Type B pancreatic cell (in vitro differentiated cells): ENCODE measurements around the gene TCEANC. TPM values are rescaled to one million over a fixed set of nuclear protein-coding genes. Genes with fewer than 3 reads are reported as not detected.

ENCODE experiments used
- DNase-seq: peaks from one replicate; pipeline ENCODE4 v3.0.0; 2021; ENCODE audit warnings: mixed read lengths; ENCODE audit not compliant: unreplicated experiment; ENCODE audit errors: extremely low spot score
- H3K27ac Mint-ChIP-seq: 2 replicates; pipeline ENCODE4 v1.8.0; 2021; ENCODE audit warnings: mild to moderate bottlenecking, mixed read lengths
- H3K27me3 Mint-ChIP-seq: 2 replicates; pipeline ENCODE4 v1.8.0; 2021; ENCODE audit warnings: mixed read lengths
- H3K36me3 Mint-ChIP-seq: 2 replicates; pipeline ENCODE4 v1.8.0; 2021; ENCODE audit warnings: mixed read lengths
- H3K4me1 Mint-ChIP-seq: one replicate; pipeline ENCODE4 v1.8.0; 2021; ENCODE audit warnings: mixed read lengths; ENCODE audit not compliant: unreplicated experiment
- H3K4me3 Mint-ChIP-seq: 2 replicates; pipeline ENCODE4 v1.8.0; 2021; ENCODE audit warnings: mild to moderate bottlenecking, mixed read lengths
- H3K9me3 Mint-ChIP-seq: 2 replicates; pipeline ENCODE4 v1.8.0; 2021; ENCODE audit warnings: mixed read lengths
- CTCF ChIP-seq: fragments of 200-600 bp; sonication (generic); conservative IDR thresholded peaks from 2 replicates; pipeline ENCODE4 v1.5.0; 2021; ENCODE audit warnings: antibody characterized with exemption, mild to moderate bottlenecking
- total RNA-seq: library from RNA; stranded (reverse); gene quantifications from 2 replicates; pipeline ENCODE4 v1.2.1, GENCODE V29; 2021; ENCODE audit warnings: low replicate concordance

TCEANC gene
- total RNA-seq, 1 donor from 2014 or later, result 4.6 TPM

DNA sequence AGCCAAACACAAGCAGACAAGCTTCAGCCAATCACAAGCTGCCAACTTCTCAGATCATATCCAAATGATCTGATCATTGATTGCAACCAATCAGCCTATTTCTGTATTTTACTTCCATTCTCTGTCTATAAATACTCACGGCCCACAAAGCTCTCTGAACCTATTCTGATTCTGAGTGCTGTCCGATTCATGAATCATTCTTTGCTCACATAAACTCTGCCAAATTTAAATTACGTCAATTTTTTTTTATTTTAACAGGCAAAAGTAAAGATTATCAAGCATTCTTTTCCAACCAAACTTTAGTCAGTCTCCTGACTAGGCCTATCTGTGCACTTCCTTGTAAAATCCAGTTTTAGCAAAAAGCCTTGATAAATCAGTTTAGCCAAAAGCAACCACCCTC lies 1.8 kb upstream of the TCEANC start:
- H3K9me3 Mint-ChIP-seq, result peaks cover 13% of the 10 kb centered on the region
- no peak for DNase-seq
- no peaks in the 10 kb centered on the region for H3K27me3 Mint-ChIP-seq
- no peak overlapping the region for H3K27ac Mint-ChIP-seq
- peaks cover 9% of the 10 kb centered on the region for H3K4me1 Mint-ChIP-seq
- peaks cover 4% of the 10 kb centered on the region for H3K36me3 Mint-ChIP-seq
- no peak overlapping the region for H3K4me3 Mint-ChIP-seq
- no peak for TF ChIP-seq CTCF

DNA sequence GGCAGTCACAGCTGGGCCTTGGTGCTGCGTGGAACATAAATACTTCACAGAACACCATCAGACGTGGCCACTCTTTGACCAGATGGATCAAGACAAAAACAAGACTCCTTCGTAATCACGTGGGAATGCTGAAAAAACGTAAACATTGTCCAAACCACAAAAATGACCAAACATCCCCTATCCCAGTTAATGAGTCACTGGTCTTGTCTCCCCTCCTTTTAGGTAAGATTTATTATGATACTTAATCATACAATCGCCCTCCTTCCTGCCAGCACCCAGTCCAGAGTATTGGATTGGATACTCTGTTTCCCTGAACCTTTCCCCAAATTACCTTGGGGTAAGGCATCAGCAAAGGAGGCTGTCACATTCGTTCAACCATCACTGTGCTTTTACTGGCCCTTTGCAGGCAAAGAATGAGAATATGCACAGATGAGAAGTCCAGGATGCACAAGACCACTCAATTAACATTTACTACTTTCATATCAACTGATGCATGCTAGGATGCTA lies 601 bp upstream of the TCEANC start:
- Mint-ChIP-seq H3K9me3 (peaks cover 13% of the 10 kb centered on the region), H3K4me3 (peak overlapping the region; percentile 89), H3K4me1 (peaks cover 8% of the 10 kb centered on the region), H3K27me3 (no peaks in the 10 kb centered on the region), H3K27ac (peak overlapping the region; percentile 94), H3K36me3 (peaks cover 4% of the 10 kb centered on the region)
- DNase-seq, result no peak
- TF ChIP-seq CTCF, result no peak

GRCh38 chrX:13654116-13654515 lies 1.2 kb downstream of the TCEANC start:
- TF ChIP-seq CTCF, result no peak
- H3K36me3 Mint-ChIP-seq, result no peaks in the 10 kb centered on the region
- H3K4me3 Mint-ChIP-seq, result peak overlapping the region; percentile 24
- H3K27me3 Mint-ChIP-seq, result no peaks in the 10 kb centered on the region
- H3K27ac Mint-ChIP-seq, result no peak overlapping the region
- DNase-seq, result no peak
- peaks cover 7% of the 10 kb centered on the region for H3K4me1 Mint-ChIP-seq
- H3K9me3 Mint-ChIP-seq, result peaks cover 5% of the 10 kb centered on the region

DNA sequence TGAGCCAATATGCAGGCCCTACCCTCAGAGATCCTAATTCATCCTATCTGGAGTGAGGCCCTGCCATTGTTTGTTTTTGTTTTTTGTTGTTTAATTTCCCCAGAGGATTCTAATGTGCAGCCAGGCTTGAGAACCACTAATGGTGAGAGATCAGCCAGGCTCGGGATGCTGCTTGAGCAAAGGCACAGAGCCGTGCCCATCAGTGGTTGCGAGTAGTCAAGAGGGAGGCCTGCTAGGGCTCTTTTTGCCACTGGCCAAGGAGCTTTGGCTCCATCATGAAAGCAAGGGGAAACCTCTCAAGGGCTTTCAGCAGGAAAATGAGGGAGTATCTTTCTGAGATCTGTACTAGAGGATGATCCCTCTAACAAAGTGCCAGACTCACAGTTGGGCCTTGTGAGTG lies 2.7 kb downstream of the TCEANC start:
- no peak for DNase-seq
- H3K9me3 Mint-ChIP-seq, result peaks cover 5% of the 10 kb centered on the region
- H3K27ac Mint-ChIP-seq, result no peak overlapping the region
- H3K36me3 Mint-ChIP-seq, result no peaks in the 10 kb centered on the region
- no peak overlapping the region for H3K4me3 Mint-ChIP-seq
- no peaks in the 10 kb centered on the region for H3K27me3 Mint-ChIP-seq
- peaks cover 8% of the 10 kb centered on the region for H3K4me1 Mint-ChIP-seq
- no peak for TF ChIP-seq CTCF

GRCh38 chrX:13658602-13659001 lies 5.7 kb downstream of the TCEANC start:
- H3K27ac Mint-ChIP-seq, result peak overlapping the region; percentile 64
- H3K4me1 Mint-ChIP-seq, result peaks cover 8% of the 10 kb centered on the region
- TF ChIP-seq CTCF, result peak; percentile 78
- DNase-seq, result no peak
- H3K9me3 Mint-ChIP-seq, result no peaks in the 10 kb centered on the region
- no peaks in the 10 kb centered on the region for H3K27me3 Mint-ChIP-seq
- no peaks in the 10 kb centered on the region for H3K36me3 Mint-ChIP-seq
- H3K4me3 Mint-ChIP-seq, result no peak overlapping the region

- H3K9me3 Mint-ChIP-seq, result no peaks in the 10 kb centered on the region
- H3K27ac Mint-ChIP-seq, result peak overlapping the region; percentile 64
- H3K4me1 Mint-ChIP-seq, result peaks cover 8% of the 10 kb centered on the region
- H3K27me3 Mint-ChIP-seq, result no peaks in the 10 kb centered on the region
- no peak overlapping the region for H3K4me3 Mint-ChIP-seq
- TF ChIP-seq CTCF, result no peak
- H3K36me3 Mint-ChIP-seq, result no peaks in the 10 kb centered on the region
- DNase-seq, result no peak
These were observed 6.1 kb downstream of the TCEANC start for GRCh38 chrX:13659063-13659462.
